IMR-90 (cell line): Measurements from ENCODE around the gene NOX3. TPM values are rescaled to one million over a fixed set of nuclear protein-coding genes. Genes with fewer than 3 reads are reported as not detected.

Source experiments
- ATAC-seq: fragments of 200-7000 bp; cut with Tn5 transposase; 2 replicates; pipeline ENCODE4 v1.9.1; 2020; ENCODE audit warnings: low read depth, mild to moderate bottlenecking, moderate library complexity
- BruUV-seq: library from RNA; stranded (reverse); fragments of 400-500 nt; replicated peaks from 2 replicates; lab custom pipeline; 2021; lab: Mats Ljungman, UMichigan
- CTCF ChIA-PET: fragments of 300-600 bp; formaldehyde crosslinking; extraction: SDS; loops from one replicate; lab custom pipeline; 2021; ENCODE audit warnings: antibody characterized with exemption; lab: Yijun Ruan, JAX
- POLR2A ChIA-PET: fragments of 300-600 bp; sonication (Branson Sonifier 250); formaldehyde crosslinking; loops from one replicate; lab custom pipeline; 2022; ENCODE audit warnings: antibody characterized with exemption; ENCODE audit not compliant: unreplicated experiment; lab: Charles Lee
- DNase-seq: peaks from one replicate; pipeline ENCODE4 v3.0.0; 2013
- H2AFZ ChIP-seq: replicated peaks from 2 replicates; pipeline ENCODE3; 2013; ENCODE audit warnings: low read length, mild to moderate bottlenecking; ENCODE audit not compliant: poor library complexity
- H2AK5ac ChIP-seq: 2 replicates; pipeline ENCODE4 v1.6.1; 2013; ENCODE audit warnings: low read depth, low read length, inconsistent platforms
- H2AK9ac ChIP-seq: replicated peaks from 2 replicates; pipeline ENCODE3; 2013; ENCODE audit warnings: mild to moderate bottlenecking, low read depth, low read length, moderate library complexity; ENCODE audit not compliant: poor library complexity
- H2BK120ac ChIP-seq: 2 replicates; pipeline ENCODE4 v1.6.1; 2013; ENCODE audit warnings: low read depth, low read length, inconsistent platforms
- H2BK15ac ChIP-seq: 3 replicates; pipeline ENCODE4 v1.6.1; 2013; ENCODE audit warnings: low read depth, low read length, inconsistent platforms
- H2BK20ac ChIP-seq: 2 replicates; pipeline ENCODE4 v1.6.1; 2013; ENCODE audit warnings: low read depth, mild to moderate bottlenecking, inconsistent platforms, low read length, moderate library complexity
- H2BK5ac ChIP-seq: 2 replicates; pipeline ENCODE4 v1.6.1; 2013; ENCODE audit warnings: mild to moderate bottlenecking, low read depth, low read length, inconsistent platforms; ENCODE audit not compliant: poor library complexity, severe bottlenecking
- H3K14ac ChIP-seq: replicated peaks from 2 replicates; pipeline ENCODE4 v1.6.1; 2013; ENCODE audit warnings: low read depth, low read length, inconsistent platforms
- H3K18ac ChIP-seq: 2 replicates; pipeline ENCODE4 v1.6.1; 2013; ENCODE audit warnings: low read depth, low read length, control low read depth
- H3K23ac ChIP-seq: 2 replicates; pipeline ENCODE4 v1.6.1; 2013; ENCODE audit warnings: low read depth, low read length, inconsistent platforms
- H3K27ac ChIP-seq: 2 replicates; pipeline ENCODE4 v1.5.1; 2013; ENCODE audit warnings: mild to moderate bottlenecking, control low read depth, low read length; ENCODE audit not compliant: insufficient read depth
- H3K27me3 ChIP-seq: 2 replicates; pipeline ENCODE4 v1.6.1; 2013; ENCODE audit warnings: low read length; ENCODE audit not compliant: control insufficient read depth, insufficient read depth
- H3K36me3 ChIP-seq: 2 replicates; pipeline ENCODE4 v1.6.1; 2013; ENCODE audit warnings: low read length, mixed read lengths; ENCODE audit not compliant: control insufficient read depth, insufficient read depth
- H3K4ac ChIP-seq: 2 replicates; pipeline ENCODE4 v1.6.1; 2013; ENCODE audit warnings: low read depth, low read length, inconsistent platforms
- H3K4me1 ChIP-seq: 2 replicates; pipeline ENCODE4 v1.6.1; 2013; ENCODE audit warnings: low read length, mixed read lengths; ENCODE audit not compliant: control insufficient read depth, insufficient read depth
- H3K4me2 ChIP-seq: 2 replicates; pipeline ENCODE4 v1.6.1; 2013; ENCODE audit warnings: low read depth, mild to moderate bottlenecking, control low read depth, low read length, moderate library complexity
- H3K4me3 ChIP-seq: 2 replicates; pipeline ENCODE4 v1.5.1; 2013; ENCODE audit warnings: low read depth, mild to moderate bottlenecking, control low read depth, low read length, moderate library complexity; ENCODE audit not compliant: insufficient read depth
- H3K56ac ChIP-seq: 2 replicates; pipeline ENCODE4 v1.6.1; 2013; ENCODE audit warnings: low read length, inconsistent platforms; ENCODE audit not compliant: insufficient read depth; ENCODE audit errors: extremely low read depth
- H3K79me1 ChIP-seq, 2 experiments: 2 replicates each; pipeline ENCODE4 v1.6.1; 2013; ENCODE audit warnings: low read length in 2 of 2, inconsistent platforms in 1 of 2, low read depth in 1 of 2
- H3K9ac ChIP-seq: 2 replicates; pipeline ENCODE4 v1.6.1; 2013; ENCODE audit warnings: low read depth, low read length, control low read depth
- H3K9me1 ChIP-seq: 2 replicates; pipeline ENCODE4 v1.6.1; 2013; ENCODE audit warnings: low read length, inconsistent platforms; ENCODE audit not compliant: insufficient read depth
- H3K9me3 ChIP-seq: 2 replicates; pipeline ENCODE4 v1.6.1; 2013; ENCODE audit warnings: low read length; ENCODE audit not compliant: control insufficient read depth, insufficient read depth
- H4K20me1 ChIP-seq: 2 replicates; pipeline ENCODE4 v1.6.1; 2013; ENCODE audit warnings: low read length, inconsistent platforms; ENCODE audit not compliant: insufficient read depth
- H4K5ac ChIP-seq: 2 replicates; pipeline ENCODE4 v1.6.1; 2013; ENCODE audit warnings: mild to moderate bottlenecking, low read depth, low read length, control low read depth
- H4K8ac ChIP-seq, 2 experiments: 2 replicates each; pipeline ENCODE4 v1.6.1; 2013; ENCODE audit warnings: low read depth in 2 of 2, low read length in 2 of 2, control low read depth in 1 of 2, inconsistent platforms in 1 of 2
- H4K91ac ChIP-seq: 2 replicates; pipeline ENCODE4 v1.6.1; 2013; ENCODE audit warnings: low read depth, low read length, inconsistent platforms; ENCODE audit not compliant: insufficient read depth
- BHLHE40 ChIP-seq: fragments of 150-350 bp; IDR thresholded peaks from 2 replicates; pipeline ENCODE4 v1.6.1; 2016; ENCODE audit warnings: mild to moderate bottlenecking, low read depth, low read length
- FOS ChIP-seq: fragments of 150-350 bp; IDR thresholded peaks from 2 replicates; pipeline ENCODE4 v1.6.1; 2016; ENCODE audit warnings: low read depth, low read length
- MAZ ChIP-seq: IDR thresholded peaks from 2 replicates; pipeline ENCODE4 v1.6.1; 2012; ENCODE audit warnings: low read depth, mild to moderate bottlenecking, low read length, improper control_type of control experiment, moderate library complexity, borderline replicate concordance
- RAD21 ChIP-seq: IDR thresholded peaks from 2 replicates; pipeline ENCODE4 v1.6.1; 2012; ENCODE audit warnings: low read length, improper control_type of control experiment
- RCOR1 ChIP-seq: IDR thresholded peaks from 2 replicates; pipeline ENCODE4 v1.6.1; 2012; ENCODE audit warnings: mild to moderate bottlenecking, low read length, improper control_type of control experiment; ENCODE audit not compliant: insufficient replicate concordance
- RFX5 ChIP-seq: IDR thresholded peaks from 2 replicates; pipeline ENCODE4 v1.8.0; 2012; ENCODE audit warnings: low read depth, mild to moderate bottlenecking, low read length, moderate library complexity
- WGBS, 2 experiments: methylation state at CpG; one replicate each; pipeline versions ENCODE4 v1.1.5 to v1.1.7; 2013; ENCODE audit warnings: missing lambda C conversion rate in 2 of 2; ENCODE audit not compliant: insufficient read length in 1 of 2; ENCODE audit errors: extremely low coverage in 2 of 2; 5-methylcytosine and 5-hydroxymethylcytosine counted together
- dilution Hi-C: fragments of 300-500 bp; cut with HindIII; formaldehyde crosslinking; loops from one replicate; pipeline ENCODE4 v1.14.3; 2018; ENCODE audit warnings: low sequenced_read_pairs; ENCODE audit not compliant: unreplicated experiment
- in situ Hi-C: fragments of 300-500 bp; cut with MboI; formaldehyde crosslinking; loops from 3 replicates; pipeline ENCODE4 v1.14.3; 2019; ENCODE audit warnings: low sequenced_read_pairs, inconsistent platforms, mixed read lengths
- intact Hi-C: fragments of 100-400 bp; cut with micrococcal nuclease; formaldehyde crosslinking; loops from 2 replicates; pipeline ENCODE4 v1.10.0; 2022
- polyA plus RNA-seq, 3 experiments: library from polyadenylated mRNA; depleted of rRNA; stranded (reverse); fragments of >200 nt; gene quantifications; 2 replicates each; pipeline ENCODE4 v1.2.3, GENCODE V29; 2012; ENCODE audit warnings: low replicate concordance in 1 of 3
- total RNA-seq: library from RNA; depleted of rRNA; stranded (reverse); fragments of >200 nt; gene quantifications from 2 replicates; pipeline ENCODE4 v1.2.3, GENCODE V29; 2012
- TF ChIP-seq, protein P1 (sequence below): fragments of 150-350 bp; IDR thresholded peaks from 2 replicates; pipeline ENCODE4 v1.6.1; 2016; ENCODE audit warnings: low read depth, mild to moderate bottlenecking, low read length, moderate library complexity, borderline replicate concordance

Gene NOX3
- total and polyA plus RNA-seq, 2 of the 4 experiments (the other 2 are of a cell fraction) = not detected

DNA sequence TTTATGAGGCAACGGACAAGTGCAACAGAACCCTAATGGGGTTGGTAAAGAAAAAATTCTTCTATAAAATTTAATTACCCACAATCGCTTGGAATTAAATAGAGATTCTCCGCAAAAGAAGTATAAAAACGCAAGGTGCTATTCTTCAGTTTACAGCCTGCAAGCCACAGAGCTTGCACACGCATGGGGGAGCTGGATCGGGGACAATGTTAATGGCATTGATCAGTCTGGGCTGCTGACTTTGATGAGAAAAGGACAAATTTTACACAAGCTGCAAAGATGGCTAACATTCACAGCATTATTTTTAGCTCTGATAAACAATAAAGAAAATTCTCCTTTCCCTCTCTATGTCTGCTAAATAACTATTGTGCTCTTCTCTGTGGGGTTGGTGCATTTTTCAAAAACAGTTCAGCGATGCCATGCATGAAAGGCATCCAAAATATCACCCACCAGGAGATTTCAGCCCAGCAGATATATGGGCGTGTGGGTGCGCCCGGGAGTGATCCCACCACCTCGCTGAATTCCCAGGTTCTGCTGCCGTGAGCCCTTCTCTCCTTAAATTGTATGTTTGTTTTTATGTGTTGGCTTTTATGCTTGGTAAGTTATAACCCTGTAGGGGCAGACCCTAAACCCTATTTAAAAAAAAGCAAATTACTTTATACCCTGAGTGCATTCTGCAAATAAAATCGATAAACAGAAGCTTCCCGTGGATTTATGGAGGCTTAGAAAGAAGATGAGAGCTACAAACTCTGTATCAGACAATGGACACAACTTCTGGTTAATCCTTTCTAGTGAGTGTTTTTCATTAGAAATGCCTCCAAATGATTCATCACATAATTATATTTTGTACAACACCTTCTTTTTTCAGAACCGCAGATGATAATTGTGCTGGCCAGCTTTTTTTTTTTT lies 55.6 kb downstream of the NOX3 start:
- H3K27ac ChIP-seq = no peak overlapping the region
- H3K56ac ChIP-seq = no peak overlapping the region
- ATAC-seq = no peak
- BruUV-seq = no TSS peak
- H4K20me1 ChIP-seq = no peaks in the 10 kb centered on the region
- H2AFZ ChIP-seq = no peak overlapping the region
- no peak overlapping the region for H3K9ac ChIP-seq
- no peak overlapping the region for H3K4me3 ChIP-seq
- TF ChIP-seq BHLHE40 (no peak), RCOR1 (no peak), RAD21 (no peak), RFX5 (no peak), FOS (no peak), MAZ (no peak)
- TF ChIP-seq, protein P1, sequence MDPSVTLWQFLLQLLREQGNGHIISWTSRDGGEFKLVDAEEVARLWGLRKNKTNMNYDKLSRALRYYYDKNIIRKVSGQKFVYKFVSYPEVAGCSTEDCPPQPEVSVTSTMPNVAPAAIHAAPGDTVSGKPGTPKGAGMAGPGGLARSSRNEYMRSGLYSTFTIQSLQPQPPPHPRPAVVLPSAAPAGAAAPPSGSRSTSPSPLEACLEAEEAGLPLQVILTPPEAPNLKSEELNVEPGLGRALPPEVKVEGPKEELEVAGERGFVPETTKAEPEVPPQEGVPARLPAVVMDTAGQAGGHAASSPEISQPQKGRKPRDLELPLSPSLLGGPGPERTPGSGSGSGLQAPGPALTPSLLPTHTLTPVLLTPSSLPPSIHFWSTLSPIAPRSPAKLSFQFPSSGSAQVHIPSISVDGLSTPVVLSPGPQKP = no peak
- H3K79me1 ChIP-seq = no peaks in the 10 kb centered on the region
- H4K5ac ChIP-seq = no peak overlapping the region
- H2BK15ac ChIP-seq = no peak overlapping the region
- H3K36me3 ChIP-seq = no peaks in the 10 kb centered on the region
- no peaks in the 10 kb centered on the region for H3K27me3 ChIP-seq
- in situ Hi-C loops = no loop called here
- H2BK120ac ChIP-seq = no peak overlapping the region
- H2AK9ac ChIP-seq = no peak overlapping the region
- dilution Hi-C loops = no loop called here
- H2BK20ac ChIP-seq = no peak overlapping the region
- peaks cover 2% of the 10 kb centered on the region; the same call in 1 of the 2 replicates for H3K4me1 ChIP-seq
- H4K91ac ChIP-seq = no peak overlapping the region
- H3K9me1 ChIP-seq = 0 out of 2 replicates have a peak, but pooled peaks cover 3% of the 10 kb centered on the region
- H3K14ac ChIP-seq = no peak overlapping the region
- no peaks in the 10 kb centered on the region for H3K9me3 ChIP-seq
- H3K18ac ChIP-seq = no peak overlapping the region
- no peak overlapping the region for H3K4ac ChIP-seq
- ChIA-PET POLR2A (no interaction called here), CTCF (interaction anchor here (0.7 kb wide), 1 partner anchor 53 kb away, joined by 4 read pairs; no protein-coding TSS in a partner anchor)
- H3K23ac ChIP-seq = no peak overlapping the region
- intact Hi-C loops = no loop called here
- H2AK5ac ChIP-seq = no peak overlapping the region
- H2BK5ac ChIP-seq = no peak overlapping the region
- no peak overlapping the region for H4K8ac ChIP-seq
- no peak overlapping the region for H3K4me2 ChIP-seq
- DNase-seq = no peak
- WGBS, 2 experiments = no CpG with 5 or more reads among the region's 15 CpGs
